ENCODE measurements around the gene RETREG1.

RETREG1 gene

GRCh38 chr5:16464664-16465543 lies 151.9 kb downstream of the RETREG1 start:
- peaks cover 61 to 81% of the 10 kb centered on the region in 2 donors for H3K4me1 Mint-ChIP-seq (ENCODE audit: low read depth in 2 of 2)
- H3K4me3 Mint-ChIP-seq, result peak overlapping the region; percentile 96 to 99
- ATAC-seq (replicated peaks) (no peak), DNase-seq (peak in 1 of 3 experiments; percentile 3)
- no peaks in the 10 kb centered on the region for H3K9me3 Mint-ChIP-seq
- H3K27me3 Mint-ChIP-seq, result no peaks in the 10 kb centered on the region
- H3K27ac Mint-ChIP-seq, result peak overlapping the region; percentile 97
- peaks cover 59% of the 10 kb centered on the region for H3K36me3 Mint-ChIP-seq (ENCODE audit: insufficient read depth)

GRCh38 chr5:16464231-16464630 lies 152.6 kb downstream of the RETREG1 start:
- ATAC-seq (replicated peaks), result no peak
- peaks cover 64% of the 10 kb centered on the region for H3K36me3 Mint-ChIP-seq (ENCODE audit: insufficient read depth)
- DNase-seq, result no peak

GRCh38 chr5:16461782-16462181 lies 155.0 kb downstream of the RETREG1 start:
- H3K27me3 Mint-ChIP-seq, result no peaks in the 10 kb centered on the region
- ATAC-seq (replicated peaks) (no peak), DNase-seq (no peak)
- H3K27ac Mint-ChIP-seq, result peak overlapping the region; percentile 41 to 63
- H3K36me3 Mint-ChIP-seq (ENCODE audit: insufficient read depth), result peaks cover 61% of the 10 kb centered on the region
- peak overlapping the region in 1 of 2 donors; percentile 51 for H3K4me3 Mint-ChIP-seq
- peaks cover 65 to 82% of the 10 kb centered on the region in 2 donors for H3K4me1 Mint-ChIP-seq (ENCODE audit: low read depth in 2 of 2)
- no peaks in the 10 kb centered on the region for H3K9me3 Mint-ChIP-seq

More at GRCh38 chr5:16464231-16464630, 152.6 kb downstream of the RETREG1 start:
- Mint-ChIP-seq H3K9me3 (no peaks in the 10 kb centered on the region), H3K27me3 (no peaks in the 10 kb centered on the region), H3K27ac (peak overlapping the region; percentile 97), H3K4me1 (ENCODE audit: low read depth in 2 of 2) (peaks cover 66 to 87% of the 10 kb centered on the region in 2 donors), H3K4me3 (peak overlapping the region; percentile 96 to 99)

GRCh38 chr5:16461026-16461425 lies 155.8 kb downstream of the RETREG1 start:
- H3K9me3 Mint-ChIP-seq, result no peaks in the 10 kb centered on the region
- peak overlapping the region; percentile 51 to 52 for H3K4me3 Mint-ChIP-seq
- no peaks in the 10 kb centered on the region for H3K27me3 Mint-ChIP-seq
- H3K36me3 Mint-ChIP-seq (ENCODE audit: insufficient read depth), result peaks cover 63% of the 10 kb centered on the region
- DNase-seq, result no peak
- no peak for ATAC-seq (replicated peaks)
- peak overlapping the region; percentile 41 to 63 for H3K27ac Mint-ChIP-seq
- peaks cover 65 to 83% of the 10 kb centered on the region in 2 donors for H3K4me1 Mint-ChIP-seq (ENCODE audit: low read depth in 2 of 2)

- peaks cover 66% of the 10 kb centered on the region for H3K36me3 Mint-ChIP-seq (ENCODE audit: insufficient read depth)
- no peaks in the 10 kb centered on the region for H3K9me3 Mint-ChIP-seq
- H3K4me3 Mint-ChIP-seq, result peak overlapping the region in 1 of 2 donors; percentile 41
- ATAC-seq (replicated peaks) (no peak), DNase-seq (no peak)
- peaks cover 54 to 77% of the 10 kb centered on the region in 2 donors for H3K4me1 Mint-ChIP-seq (ENCODE audit: low read depth in 2 of 2)
- peak overlapping the region; percentile 41 to 47 for H3K27ac Mint-ChIP-seq
- H3K27me3 Mint-ChIP-seq, result no peaks in the 10 kb centered on the region
These were observed 157.3 kb downstream of the RETREG1 start for GRCh38 chr5:16459451-16459850.

GRCh38 chr5:16457853-16458252 lies 158.9 kb downstream of the RETREG1 start:
- Mint-ChIP-seq H3K4me3 (no peak overlapping the region), H3K36me3 (ENCODE audit: insufficient read depth) (peaks cover 69% of the 10 kb centered on the region), H3K4me1 (ENCODE audit: low read depth in 2 of 2) (peaks cover 43 to 62% of the 10 kb centered on the region in 2 donors), H3K27ac (peak overlapping the region in 1 of 2 donors; percentile 91), H3K27me3 (no peaks in the 10 kb centered on the region), H3K9me3 (no peaks in the 10 kb centered on the region)
- no peak for ATAC-seq (replicated peaks)
- DNase-seq, result no peak

GRCh38 chr5:16457451-16457850 lies 159.3 kb downstream of the RETREG1 start:
- no peak for DNase-seq
- no peak overlapping the region for H3K4me3 Mint-ChIP-seq
- peaks cover 43 to 62% of the 10 kb centered on the region in 2 donors for H3K4me1 Mint-ChIP-seq (ENCODE audit: low read depth in 2 of 2)
- H3K9me3 Mint-ChIP-seq, result no peaks in the 10 kb centered on the region
- peak overlapping the region in 1 of 2 donors; percentile 91 for H3K27ac Mint-ChIP-seq
- H3K36me3 Mint-ChIP-seq (ENCODE audit: insufficient read depth), result peaks cover 69% of the 10 kb centered on the region
- ATAC-seq (replicated peaks), result no peak
- H3K27me3 Mint-ChIP-seq, result no peaks in the 10 kb centered on the region

- Mint-ChIP-seq H3K4me3 (peak overlapping the region; percentile 39 to 59), H3K4me1 (ENCODE audit: low read depth in 2 of 2) (peaks cover 32 to 51% of the 10 kb centered on the region in 2 donors), H3K36me3 (ENCODE audit: insufficient read depth) (peaks cover 69% of the 10 kb centered on the region), H3K9me3 (no peaks in the 10 kb centered on the region), H3K27me3 (no peaks in the 10 kb centered on the region), H3K27ac (peak overlapping the region; percentile 22 to 91)
- peak; percentile 75 for ATAC-seq (replicated peaks)
- peak; percentile 31 to 41 (median 36) for DNase-seq
These were observed 160.5 kb downstream of the RETREG1 start for GRCh38 chr5:16456103-16456832.

- Mint-ChIP-seq H3K36me3 (ENCODE audit: insufficient read depth) (peaks cover 71% of the 10 kb centered on the region), H3K4me1 (ENCODE audit: low read depth in 2 of 2) (peaks cover 26 to 45% of the 10 kb centered on the region in 2 donors), H3K27me3 (no peaks in the 10 kb centered on the region), H3K9me3 (no peaks in the 10 kb centered on the region), H3K4me3 (peak overlapping the region; percentile 39 to 59), H3K27ac (peak overlapping the region; percentile 22 to 91)
- DNase-seq (no peak), ATAC-seq (replicated peaks) (no peak)
These were observed 161.1 kb downstream of the RETREG1 start for GRCh38 chr5:16455668-16456067.

- Mint-ChIP-seq H3K4me1 (ENCODE audit: low read depth in 2 of 2) (peaks cover 26 to 35% of the 10 kb centered on the region in 2 donors), H3K36me3 (ENCODE audit: insufficient read depth) (peaks cover 73% of the 10 kb centered on the region), H3K4me3 (no peak overlapping the region), H3K27ac (peak overlapping the region in 1 of 2 donors; percentile 17), H3K9me3 (no peaks in the 10 kb centered on the region), H3K27me3 (no peaks in the 10 kb centered on the region)
- ATAC-seq (replicated peaks) (no peak), DNase-seq (no peak)
These were observed 162.1 kb downstream of the RETREG1 start for GRCh38 chr5:16454686-16455085.

- Mint-ChIP-seq H3K9me3 (no peaks in the 10 kb centered on the region), H3K36me3 (ENCODE audit: insufficient read depth) (peaks cover 80% of the 10 kb centered on the region), H3K4me3 (no peak overlapping the region), H3K27me3 (no peaks in the 10 kb centered on the region), H3K4me1 (ENCODE audit: low read depth in 2 of 2) (peaks cover 18 to 27% of the 10 kb centered on the region in 2 donors), H3K27ac (peak overlapping the region in 1 of 2 donors; percentile 84)
- ATAC-seq (replicated peaks) (no peak), DNase-seq (no peak)
These were observed 163.2 kb downstream of the RETREG1 start for GRCh38 chr5:16453609-16454008.

- H3K4me3 Mint-ChIP-seq, result no peak overlapping the region
- H3K36me3 Mint-ChIP-seq (ENCODE audit: insufficient read depth), result peaks cover 76% of the 10 kb centered on the region
- no peak overlapping the region for H3K27ac Mint-ChIP-seq
- peaks cover 0 to 1% of the 10 kb centered on the region in 2 donors for H3K4me1 Mint-ChIP-seq (ENCODE audit: low read depth in 2 of 2)
- ATAC-seq (replicated peaks), result no peak
- no peaks in the 10 kb centered on the region for H3K27me3 Mint-ChIP-seq
- no peaks in the 10 kb centered on the region for H3K9me3 Mint-ChIP-seq
- DNase-seq, result no peak
These were observed 166.6 kb downstream of the RETREG1 start for GRCh38 chr5:16450163-16450562.

- no peak for DNase-seq
- Mint-ChIP-seq H3K4me3 (no peak overlapping the region), H3K27ac (no peak overlapping the region), H3K4me1 (ENCODE audit: low read depth in 2 of 2) (no peaks in the 10 kb centered on the region), H3K27me3 (no peaks in the 10 kb centered on the region), H3K9me3 (no peaks in the 10 kb centered on the region), H3K36me3 (ENCODE audit: insufficient read depth) (peaks cover 45% of the 10 kb centered on the region)
- no peak for ATAC-seq (replicated peaks)
These were observed 169.8 kb downstream of the RETREG1 start for GRCh38 chr5:16446993-16447392.

Data from effector memory CD8-positive, alpha-beta T cell (primary cell).